ENCODE data around the gene TIMM8A.
"Not testable (repeated sequence)": the region's sequence is repeated elsewhere in the genome, so short reads cannot be mapped to it uniquely, and the experiment has no call there.

The TIMM8A gene

GRCh38 chrX:101359966-101360365 lies 11.4 kb upstream of the TIMM8A start:
- DNase-seq (ENCODE audit: low spot score) = no peak

DNA sequence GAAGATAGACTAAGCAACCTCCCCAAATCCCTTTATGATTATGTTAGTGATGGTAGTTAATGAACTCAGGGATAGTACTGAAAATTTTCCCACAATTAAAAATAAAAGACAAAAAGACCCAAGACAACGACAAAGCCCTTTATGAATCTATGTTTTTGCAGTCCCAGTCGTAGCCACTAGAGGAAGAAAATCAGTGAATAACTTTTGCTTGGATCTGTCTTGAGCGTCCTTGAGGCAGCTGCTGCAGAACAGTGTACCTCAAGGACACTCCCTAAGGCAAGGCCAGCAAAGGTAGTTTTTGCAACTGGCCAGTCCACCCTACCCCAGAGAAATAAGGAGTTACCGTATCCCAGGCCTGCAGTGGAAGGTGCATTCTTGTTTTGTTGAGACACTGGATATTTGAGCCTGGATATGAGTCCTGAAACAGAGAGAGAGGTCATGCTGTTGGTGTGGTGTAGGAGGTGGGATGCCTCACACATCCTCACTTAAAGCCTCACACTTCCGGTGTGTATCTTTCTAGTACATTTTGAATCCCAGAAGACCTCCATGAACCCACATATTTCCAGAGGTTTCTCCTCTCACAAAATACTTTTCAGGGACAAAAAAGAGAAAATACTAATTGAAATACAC lies 8.7 kb upstream of the TIMM8A start:
- DNase-seq (ENCODE audit: low spot score) = peak; percentile 5

DNA sequence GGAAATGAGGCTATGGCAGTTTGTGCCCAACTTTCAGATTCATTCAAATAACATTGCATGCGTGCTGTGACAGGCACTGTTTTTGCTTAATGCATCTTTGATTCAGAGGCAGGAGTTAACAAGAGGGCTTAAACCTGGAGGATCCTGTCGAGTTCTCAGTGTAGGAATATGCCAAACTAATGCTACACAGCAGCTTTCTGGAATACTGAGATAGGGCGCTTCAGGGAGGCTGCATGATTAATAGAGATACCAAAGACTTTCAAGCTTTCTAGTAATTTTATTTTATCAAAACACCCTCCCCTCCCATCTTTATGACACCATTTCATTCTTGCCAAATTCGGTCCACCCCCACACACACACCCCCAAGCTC lies 636 bp upstream of the TIMM8A start:
- DNase-seq (ENCODE audit: low spot score) = no peak

GRCh38 chrX:101347859-101348451 lies 587 bp downstream of the TIMM8A start:
- DNase-seq (ENCODE audit: low spot score) = peak; percentile 11

DNA sequence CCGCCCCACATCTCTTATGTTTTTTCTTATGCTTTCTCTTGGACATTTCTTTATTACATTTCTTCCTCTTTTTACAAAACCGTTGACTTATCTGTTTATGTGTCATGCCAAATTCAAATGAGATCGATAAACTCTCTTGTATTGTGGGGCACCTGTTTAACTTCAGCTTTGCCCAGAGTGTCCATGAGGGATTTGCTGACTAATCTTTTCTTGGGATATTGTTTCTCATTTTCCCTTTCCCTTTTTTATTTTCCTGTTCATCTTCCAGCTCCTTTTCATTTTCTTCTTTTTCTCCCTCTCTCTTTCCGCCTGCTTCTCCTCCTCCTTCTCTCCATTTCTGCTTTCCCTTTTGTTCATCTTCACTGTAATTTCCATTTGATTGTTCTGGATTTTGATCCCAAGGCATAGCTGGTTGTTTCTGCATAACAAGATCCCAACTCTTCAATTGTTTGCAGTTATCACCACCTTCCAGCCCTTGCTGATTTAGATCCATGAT lies 10.7 kb downstream of the TIMM8A start:
- DNase-seq (ENCODE audit: low spot score) = no peak

- not testable (repeated sequence) for DNase-seq (ENCODE audit: low spot score)
Measured at GRCh38 chrX:101334310-101334709, 14.2 kb downstream of the TIMM8A start.

GRCh38 chrX:101326600-101326999 lies 21.9 kb downstream of the TIMM8A start:
- DNase-seq (ENCODE audit: low spot score) = not testable (repeated sequence)

DNA sequence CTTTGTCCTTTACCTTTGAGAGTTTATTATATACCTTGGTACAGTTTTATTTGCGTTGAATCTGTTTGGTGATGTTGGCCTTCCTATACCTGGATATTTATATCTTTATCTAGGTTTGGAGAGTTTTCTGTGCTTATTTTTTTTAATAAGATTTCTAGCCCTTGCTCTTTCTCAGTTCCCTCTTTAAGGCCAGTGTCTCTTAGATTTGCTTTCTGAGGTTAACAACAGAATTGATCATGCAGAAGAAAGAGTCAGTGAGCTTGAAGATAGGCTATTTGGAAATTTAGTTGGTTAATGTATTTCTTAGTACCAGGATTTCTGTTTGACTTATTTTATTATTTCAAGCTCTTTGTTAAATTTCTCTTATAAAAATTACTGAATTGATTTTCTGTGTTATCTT lies 44.8 kb downstream of the TIMM8A start:
- no peak for DNase-seq (ENCODE audit: low spot score)
